Mononuclear cell (primary cell): ENCODE results near the gene HDHD3. TPM values are rescaled to one million over a fixed set of nuclear protein-coding genes. Genes with fewer than 3 reads are reported as not detected.
"Not testable (repeated sequence)": the region's sequence is repeated elsewhere in the genome, so short reads cannot be mapped to it uniquely, and the experiment has no call there.

Source experiments
- H3K27me3 ChIP-seq: 2 replicates; pipeline ENCODE4 v1.6.0; 2011; ENCODE audit warnings: low read length, control low read depth; ENCODE audit not compliant: insufficient read depth
- H3K4me1 ChIP-seq: 2 replicates; pipeline ENCODE4 v1.5.1; 2011; ENCODE audit warnings: mild to moderate bottlenecking, low read length, control low read depth; ENCODE audit not compliant: insufficient read depth
- H3K4me3 ChIP-seq: 2 replicates; pipeline ENCODE4 v1.5.1; 2011; ENCODE audit warnings: mild to moderate bottlenecking, low read length, moderate library complexity
- H3K9me3 ChIP-seq: 2 replicates; pipeline ENCODE4 v1.5.1; 2011; ENCODE audit warnings: low read depth, mild to moderate bottlenecking, control low read depth, low read length
- total RNA-seq: library from RNA; depleted of rRNA; stranded (reverse); fragments of >200 nt; gene quantifications from one replicate; pipeline ENCODE4 v1.2.3, GENCODE V29; 2012

Gene HDHD3
- total RNA-seq, 1 donor, result 8.6 TPM

DNA sequence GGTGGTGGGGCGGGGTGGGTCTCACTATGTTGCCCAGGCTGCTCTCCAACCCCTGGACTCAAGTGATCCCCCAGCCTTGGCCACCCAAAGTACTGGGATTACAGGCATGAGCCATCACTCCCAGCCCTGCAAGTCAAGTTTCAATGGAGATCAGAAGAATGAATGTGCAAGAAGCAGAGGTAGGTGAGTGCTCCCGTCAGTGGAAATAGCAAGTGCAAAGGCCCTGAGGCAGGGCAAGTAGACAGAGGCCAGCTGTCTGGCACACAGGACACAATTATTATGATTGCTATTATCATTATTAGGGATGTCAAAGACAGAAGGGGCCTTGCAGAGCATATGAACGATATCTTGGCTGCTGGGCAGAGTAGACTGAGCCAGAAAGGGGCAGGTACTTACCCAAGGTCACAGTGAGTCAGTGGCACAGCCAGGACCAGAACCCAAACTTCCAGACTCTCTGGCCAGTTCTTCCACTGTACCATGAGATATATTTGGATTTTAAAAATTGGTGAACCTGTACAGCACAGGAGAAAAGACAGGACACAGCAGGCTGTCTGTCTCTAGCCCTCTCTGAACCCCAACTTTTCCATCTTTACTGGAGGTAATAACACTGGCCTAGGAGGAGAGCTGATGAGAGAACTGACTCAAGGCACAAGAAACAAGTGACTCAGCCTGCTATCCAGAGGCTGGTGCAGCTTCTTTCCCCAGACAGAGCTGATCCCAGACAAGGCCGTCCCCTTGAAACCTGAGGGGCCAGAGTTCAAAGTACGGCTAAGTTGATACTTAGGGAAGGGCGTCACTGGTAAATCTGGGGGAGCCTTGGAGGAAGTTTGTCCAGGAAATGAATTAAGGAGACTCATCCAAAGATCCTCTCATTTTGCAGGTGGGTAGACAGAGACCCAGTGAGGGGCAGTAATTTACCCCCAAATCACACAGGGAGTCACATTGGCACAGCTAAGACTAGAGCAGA, 1.4 kb downstream of the HDHD3 start:
- Histone ChIP-seq H3K4me1 (peaks cover 12% of the 10 kb centered on the region), H3K9me3 (no peaks in the 10 kb centered on the region), H3K27me3 (no peaks in the 10 kb centered on the region), H3K4me3 (peak overlapping the region; percentile 31)

DNA sequence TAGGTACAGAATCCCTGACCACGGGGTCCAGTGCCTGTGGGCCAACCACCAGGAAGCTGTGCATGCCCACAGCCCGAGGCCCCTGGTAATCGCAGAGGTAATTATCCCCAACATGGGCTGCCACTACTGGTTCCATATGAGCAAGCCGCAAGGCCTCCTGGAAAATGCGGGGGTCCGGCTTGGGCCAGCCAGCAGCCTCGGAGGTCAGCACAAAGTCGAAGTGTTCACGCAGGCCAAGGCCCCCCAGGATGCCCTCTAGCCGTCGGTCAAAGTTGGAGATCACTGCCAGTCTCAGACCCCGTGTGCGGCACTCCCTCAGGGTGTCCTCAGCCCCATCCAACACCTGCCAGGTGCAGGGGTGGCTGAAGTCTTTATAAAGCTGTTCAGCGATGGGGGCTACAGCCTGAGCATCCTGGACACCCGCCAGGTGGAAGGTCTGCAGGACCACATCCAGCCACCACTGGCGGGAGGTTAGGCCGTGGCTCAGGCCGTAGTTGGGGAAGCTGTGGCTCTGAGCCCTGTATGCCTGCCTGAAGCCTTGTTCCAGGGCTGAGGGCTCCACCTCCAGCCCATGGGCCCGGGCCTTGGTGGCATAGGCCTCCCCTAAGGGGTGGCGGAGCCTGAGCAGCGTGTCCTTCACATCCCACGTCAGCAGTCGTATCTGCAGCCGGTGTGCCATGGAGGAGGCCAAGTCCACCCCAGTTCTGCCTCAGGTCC, 3.0 kb downstream of the HDHD3 start:
- Histone ChIP-seq H3K4me3 (no peak overlapping the region), H3K9me3 (no peaks in the 10 kb centered on the region), H3K27me3 (no peaks in the 10 kb centered on the region), H3K4me1 (peaks cover 12% of the 10 kb centered on the region)

DNA sequence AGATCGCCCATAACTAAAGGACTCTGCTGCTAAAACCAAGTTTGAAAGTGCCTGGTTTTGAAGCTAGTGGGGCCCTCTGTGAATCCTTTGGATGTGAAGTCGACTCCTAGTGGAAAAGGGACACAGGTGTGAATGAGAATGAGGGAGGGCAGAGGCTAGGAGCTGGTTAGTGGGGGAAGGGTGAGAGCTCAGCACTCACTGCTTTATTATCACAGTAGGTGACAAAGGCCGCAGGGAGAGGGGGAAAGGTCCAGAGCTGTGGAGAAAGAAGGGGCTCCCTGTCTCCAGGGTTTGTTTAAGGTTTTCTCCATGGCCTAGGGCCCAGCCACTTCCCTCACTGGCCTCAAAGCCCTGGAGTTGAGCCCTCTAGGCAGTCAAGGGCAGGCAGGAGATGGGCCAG, 3.5 kb downstream of the HDHD3 start:
- no peaks in the 10 kb centered on the region for H3K27me3 ChIP-seq

DNA sequence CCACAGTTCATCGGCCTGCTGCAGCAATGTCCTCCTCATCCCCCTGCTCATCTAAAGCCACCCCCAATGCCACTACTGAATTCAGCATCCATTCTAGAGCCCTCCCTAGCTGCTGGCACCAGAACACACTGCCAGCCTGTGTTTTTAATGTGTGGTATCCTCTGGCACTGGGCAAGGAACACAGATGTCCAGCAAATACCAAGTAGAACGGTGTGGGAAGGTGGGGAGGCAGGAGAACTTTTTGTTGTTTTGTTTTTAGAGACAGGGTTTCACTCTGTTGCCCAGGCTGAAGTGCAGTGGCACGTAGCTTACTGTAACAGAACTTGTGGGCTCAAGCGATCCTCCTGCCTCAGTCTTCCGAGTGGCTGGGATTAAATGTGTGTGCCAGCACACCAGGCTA, 4.7 kb downstream of the HDHD3 start:
- H3K4me1 ChIP-seq, result peaks cover 9% of the 10 kb centered on the region
- H3K4me3 ChIP-seq, result no peak overlapping the region
- no peaks in the 10 kb centered on the region for H3K27me3 ChIP-seq
- H3K9me3 ChIP-seq, result no peaks in the 10 kb centered on the region

More for the DNA sequence above, 3.5 kb downstream of the HDHD3 start:
- Histone ChIP-seq H3K4me1 (peaks cover 12% of the 10 kb centered on the region), H3K9me3 (no peaks in the 10 kb centered on the region), H3K4me3 (no peak overlapping the region)

DNA sequence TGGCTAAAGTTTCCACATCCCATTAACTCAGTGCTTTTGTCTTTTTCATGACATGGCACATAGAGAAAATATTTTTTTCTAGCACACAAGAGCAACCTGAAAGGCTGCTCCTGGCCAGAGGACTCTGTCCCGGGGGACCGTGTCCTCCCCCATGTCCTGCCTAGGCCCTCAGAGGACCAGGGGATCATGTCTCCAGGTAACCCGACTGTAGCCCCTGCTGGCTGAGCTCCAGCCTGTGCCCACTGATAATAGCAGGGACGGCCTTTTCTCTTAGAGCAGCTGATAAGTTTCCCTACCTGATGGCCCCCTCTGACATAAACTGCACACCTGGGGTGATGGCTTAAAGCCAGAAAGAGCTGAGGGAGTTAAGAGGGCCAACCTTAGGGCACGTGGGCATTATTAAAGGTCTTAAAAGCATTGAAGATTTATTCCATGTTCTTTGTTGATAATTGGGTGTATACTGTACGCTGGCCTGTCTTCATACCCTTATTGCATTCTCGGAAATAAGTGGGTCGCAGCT, 5.9 kb downstream of the HDHD3 start:
- Histone ChIP-seq H3K9me3 (no peaks in the 10 kb centered on the region), H3K4me1 (peaks cover 10% of the 10 kb centered on the region), H3K4me3 (no peak overlapping the region)

DNA sequence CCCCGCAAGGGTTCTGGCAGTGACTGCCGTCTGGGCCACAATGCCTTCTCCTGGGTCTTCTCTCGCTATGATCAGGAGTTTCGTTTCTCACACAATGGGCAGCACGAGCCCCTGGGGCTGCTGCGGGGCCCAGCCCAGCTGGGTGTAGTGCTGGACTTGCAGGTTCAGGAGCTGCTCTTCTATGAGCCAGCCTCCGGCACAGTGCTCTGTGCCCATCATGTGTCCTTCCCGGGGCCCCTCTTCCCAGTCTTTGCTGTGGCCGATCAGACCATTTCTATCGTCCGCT, 7.0 kb downstream of the HDHD3 start:
- Histone ChIP-seq H3K27me3 (no peaks in the 10 kb centered on the region), H3K4me3 (no peak overlapping the region), H3K9me3 (no peaks in the 10 kb centered on the region), H3K4me1 (peaks cover 11% of the 10 kb centered on the region)

More for the DNA sequence above, 5.9 kb downstream of the HDHD3 start:
- no peaks in the 10 kb centered on the region for H3K27me3 ChIP-seq

DNA sequence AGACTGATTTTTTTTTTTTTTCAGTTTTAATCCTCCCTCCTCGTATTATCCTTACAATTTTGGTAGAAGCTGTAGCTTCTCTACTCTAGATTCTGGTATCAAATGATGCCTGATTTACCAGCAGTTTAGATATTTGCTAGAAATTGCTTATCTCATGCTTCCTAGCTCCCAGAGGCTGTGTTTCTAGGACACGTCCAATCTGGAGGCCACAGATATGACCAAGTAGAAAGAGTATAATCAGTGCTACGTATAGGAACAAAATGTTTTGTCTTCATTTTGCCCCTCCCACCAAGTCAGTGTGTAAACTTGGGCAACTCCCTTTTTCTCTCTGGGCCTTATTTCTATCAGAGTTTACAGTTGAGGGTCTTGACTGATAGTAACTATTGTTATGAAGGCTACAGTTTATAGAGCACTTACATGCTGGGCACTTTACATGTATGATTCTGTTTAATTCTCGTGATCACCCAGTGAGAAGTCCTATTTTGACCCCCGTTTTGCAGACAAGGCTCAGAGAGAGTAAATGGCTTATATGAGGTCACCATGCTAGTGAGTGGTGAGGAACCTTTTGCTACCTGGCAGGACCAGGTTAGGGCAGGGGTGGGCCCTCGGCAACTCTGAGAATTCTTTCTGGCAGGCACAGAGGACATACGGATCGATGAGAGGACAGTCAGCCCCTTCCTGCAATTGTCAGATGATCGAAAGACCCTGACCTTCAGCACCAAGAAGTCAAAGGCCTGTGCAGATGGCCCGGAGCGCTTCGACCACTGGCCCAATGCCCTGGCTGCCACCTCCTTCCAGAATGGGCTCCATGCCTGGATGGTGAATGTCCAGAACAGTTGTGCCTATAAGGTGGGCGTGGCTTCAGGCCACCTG, 7.6 kb downstream of the HDHD3 start:
- peaks cover 11% of the 10 kb centered on the region for H3K4me1 ChIP-seq
- H3K27me3 ChIP-seq, result no peaks in the 10 kb centered on the region
- H3K9me3 ChIP-seq, result no peaks in the 10 kb centered on the region

DNA sequence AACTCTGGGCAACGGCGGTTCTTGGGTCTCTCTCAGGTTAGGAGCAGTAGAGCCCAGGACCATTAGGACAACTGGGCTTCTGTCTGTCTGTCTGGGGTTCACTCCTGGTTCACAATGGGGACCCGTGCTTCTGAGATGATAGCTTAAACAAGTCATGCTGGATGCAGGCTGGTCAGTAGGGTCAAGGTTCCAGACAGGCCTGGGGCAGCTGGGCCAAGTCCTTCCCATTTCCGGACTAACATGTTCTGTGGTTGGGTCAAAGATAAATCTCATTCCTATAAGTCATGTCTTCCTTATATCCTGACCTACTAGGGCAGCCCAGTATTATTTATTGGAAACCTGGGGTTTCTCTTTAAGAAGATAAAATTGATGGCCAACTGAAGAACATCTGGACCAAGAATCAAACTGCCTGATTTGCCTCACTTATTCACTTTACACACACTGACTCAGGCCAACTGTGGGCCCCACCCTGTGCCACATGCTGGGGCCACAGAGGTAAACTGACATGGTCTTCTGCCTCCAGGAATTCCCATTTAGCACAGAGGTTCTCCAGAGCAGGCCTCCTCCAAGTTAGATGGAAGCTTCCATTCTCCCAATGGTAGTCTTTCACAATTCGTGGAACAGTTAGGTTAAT, 8.3 kb downstream of the HDHD3 start:
- Histone ChIP-seq H3K4me1 (peaks cover 11% of the 10 kb centered on the region), H3K4me3 (no peak overlapping the region), H3K27me3 (no peaks in the 10 kb centered on the region), H3K9me3 (no peaks in the 10 kb centered on the region)

More for the DNA sequence above, 7.6 kb downstream of the HDHD3 start:
- no peak overlapping the region for H3K4me3 ChIP-seq

DNA sequence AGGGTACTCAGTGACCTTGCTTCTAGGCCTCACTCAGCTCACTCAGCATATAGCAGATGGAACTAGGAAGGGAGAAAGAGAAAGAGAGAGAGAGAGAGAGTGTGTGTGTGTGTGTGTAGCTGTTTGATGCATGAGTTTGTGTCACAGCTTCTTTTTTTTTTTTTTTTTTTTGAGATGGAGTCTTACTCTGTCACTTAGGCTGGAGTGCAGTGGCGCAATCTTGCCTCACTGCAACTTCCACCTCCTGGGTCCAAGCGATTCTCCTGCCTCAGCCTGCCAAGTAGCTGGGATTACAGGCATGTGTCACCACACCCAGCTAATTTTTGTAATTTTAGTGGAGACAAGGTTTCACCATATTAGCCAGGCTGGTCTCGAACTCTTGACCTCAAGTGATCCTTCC, 11.1 kb downstream of the HDHD3 start:
- H3K4me3 ChIP-seq, H3K27me3 ChIP-seq, H3K9me3 ChIP-seq: not testable (repeated sequence)
- peaks cover 11% of the 10 kb centered on the region for H3K4me1 ChIP-seq

DNA sequence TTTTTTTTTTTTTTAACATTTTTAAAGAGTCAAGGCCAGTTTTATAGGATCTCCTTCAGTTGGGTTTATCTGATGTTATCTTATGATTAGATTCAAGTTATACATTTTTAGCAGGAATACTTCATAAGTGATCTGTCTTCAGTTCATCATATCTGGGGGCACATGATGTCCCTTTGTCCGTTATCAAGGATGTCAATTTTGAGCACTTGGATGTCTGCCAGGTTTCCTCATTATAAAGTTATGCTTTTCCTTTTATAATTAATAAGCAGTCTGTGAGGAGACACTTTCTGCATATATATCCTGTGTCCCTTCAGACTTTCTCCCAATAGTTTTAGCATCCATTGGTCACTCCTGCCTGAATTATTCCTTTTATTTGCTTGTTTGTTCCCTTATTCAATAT, 11.8 kb downstream of the HDHD3 start:
- Histone ChIP-seq H3K4me3 (no peak overlapping the region), H3K9me3 (no peaks in the 10 kb centered on the region), H3K4me1 (peaks cover 11% of the 10 kb centered on the region), H3K27me3 (no peaks in the 10 kb centered on the region)

DNA sequence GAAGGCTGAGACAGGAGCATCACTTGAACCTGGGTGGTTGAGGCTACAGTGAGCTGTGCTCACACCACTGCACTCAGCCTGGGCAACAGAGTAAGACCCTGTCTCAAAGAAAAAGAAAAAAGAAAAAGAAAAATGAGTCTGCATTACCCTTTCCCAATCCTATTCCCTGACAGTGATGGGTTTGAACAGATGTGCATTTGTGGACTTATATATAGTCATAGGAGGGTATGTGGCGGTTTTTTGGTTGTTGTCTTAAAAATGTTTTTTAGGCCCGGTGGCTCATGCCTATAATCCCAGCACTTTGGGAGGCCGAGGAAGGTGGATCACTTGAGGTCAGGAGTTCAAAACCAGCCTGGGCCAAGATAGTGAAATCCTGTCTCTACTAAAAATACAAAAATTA, 13.4 kb downstream of the HDHD3 start:
- Histone ChIP-seq H3K27me3 (no peaks in the 10 kb centered on the region), H3K9me3 (no peaks in the 10 kb centered on the region), H3K4me3 (no peak overlapping the region), H3K4me1 (peaks cover 11% of the 10 kb centered on the region)

DNA sequence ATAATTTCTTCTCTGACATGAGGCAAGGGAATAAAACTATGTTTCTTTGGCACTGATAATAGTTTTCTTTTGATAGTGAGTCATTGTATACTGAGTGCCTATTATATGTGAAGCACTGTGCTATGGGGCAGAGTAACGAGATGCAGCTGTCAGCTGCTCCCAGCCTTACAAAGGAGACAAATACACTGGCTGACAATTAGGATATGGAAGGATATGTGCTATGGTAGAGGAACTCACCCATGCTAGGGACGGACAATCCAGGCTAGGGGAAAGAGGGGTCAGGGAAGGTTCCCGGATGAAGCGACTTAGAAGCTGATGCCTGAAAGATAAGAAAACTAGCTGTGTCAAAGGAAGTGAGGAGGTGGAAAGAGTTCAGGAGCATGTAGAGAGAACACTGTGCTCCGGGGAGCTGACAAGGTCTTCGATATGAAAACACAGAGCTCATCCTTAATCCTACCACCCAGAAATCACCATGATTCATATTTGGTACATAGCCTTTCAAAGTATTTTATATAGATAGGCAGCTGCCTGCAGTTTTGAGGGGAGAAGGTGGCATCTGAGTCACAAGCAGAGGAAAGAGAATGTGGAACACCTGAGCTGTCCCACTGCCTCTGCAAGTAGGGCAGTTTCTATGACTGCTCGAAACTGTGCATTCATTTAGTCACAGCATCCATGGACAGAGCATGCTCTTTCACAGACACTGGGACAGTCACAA, 15.3 kb downstream of the HDHD3 start:
- Histone ChIP-seq H3K4me1 (peaks cover 11% of the 10 kb centered on the region), H3K4me3 (no peak overlapping the region), H3K27me3 (no peaks in the 10 kb centered on the region), H3K9me3 (no peaks in the 10 kb centered on the region)

DNA sequence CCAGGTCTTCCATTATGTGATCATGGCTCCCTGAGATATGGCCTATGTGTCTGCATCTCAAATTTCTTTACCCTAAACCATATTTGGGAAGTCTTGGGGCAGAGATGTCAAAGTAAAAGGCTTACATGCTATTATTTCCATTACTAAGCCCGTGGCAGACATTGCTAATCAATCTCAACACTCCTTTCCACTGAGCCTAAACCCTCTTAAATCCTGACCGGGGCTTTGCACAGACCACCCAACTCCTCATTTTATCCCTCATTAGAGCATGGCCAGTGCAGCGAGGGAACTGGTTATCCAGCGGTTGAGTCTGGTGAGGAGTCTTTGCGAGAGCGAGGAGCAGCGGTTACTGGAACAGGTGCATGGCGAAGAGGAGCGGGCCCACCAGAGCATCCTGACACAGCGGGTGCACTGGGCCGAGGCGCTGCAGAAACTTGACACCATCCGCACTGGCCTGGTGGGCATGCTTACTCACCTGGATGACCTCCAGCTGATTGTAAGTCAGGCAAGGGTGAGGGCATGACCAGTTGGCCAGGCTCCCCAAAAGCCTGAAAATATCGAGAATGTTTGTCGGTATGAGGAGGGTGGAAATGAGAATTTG, 16.4 kb downstream of the HDHD3 start:
- no peaks in the 10 kb centered on the region for H3K9me3 ChIP-seq
- peaks cover 4% of the 10 kb centered on the region for H3K4me1 ChIP-seq
- no peak overlapping the region for H3K4me3 ChIP-seq
- H3K27me3 ChIP-seq, result no peaks in the 10 kb centered on the region

DNA sequence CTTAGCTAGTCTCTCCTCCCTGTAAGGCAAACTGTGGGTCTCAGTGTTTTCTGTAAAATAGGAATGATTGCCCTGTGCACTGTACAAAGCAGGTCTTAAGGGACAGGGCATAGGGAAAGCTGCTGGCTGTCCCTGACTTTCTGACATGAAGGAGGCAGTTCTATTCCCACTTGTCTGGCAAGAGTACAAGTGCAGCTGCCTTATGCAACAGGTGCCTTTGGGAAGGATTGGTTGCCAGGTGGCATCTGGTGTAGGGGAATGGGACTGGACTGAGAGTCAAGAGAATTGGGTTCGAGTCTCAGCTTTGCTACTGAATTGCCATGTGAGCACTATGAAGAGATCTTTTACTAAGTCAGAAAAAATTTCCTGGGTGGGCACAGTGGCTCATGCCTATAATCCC, 17.4 kb downstream of the HDHD3 start:
- Histone ChIP-seq H3K4me1 (no peaks in the 10 kb centered on the region), H3K27me3 (no peaks in the 10 kb centered on the region), H3K9me3 (no peaks in the 10 kb centered on the region), H3K4me3 (no peak overlapping the region)
